Ovary (tissue), 3 donors: Measurements from ENCODE around the gene MFSD6L.

ENCODE experiments used
- POLR2A ChIP-seq: fragments of 450-650 bp; IDR thresholded peaks from one replicate; pipeline ENCODE4 v1.6.1; 2017; ENCODE audit warnings: antibody characterized with exemption, mild to moderate bottlenecking, moderate library complexity
- TF ChIP-seq, protein P1 (sequence below), 3 donors: fragments of 450-650 bp in 2 of 3; fragments of 200-600 bp in 1 of 3; IDR thresholded peaks; one replicate each; pipeline versions ENCODE4 v1.5.1 to v1.8.0; 2016 to 2022; ENCODE audit warnings: antibody characterized with exemption in 3 of 3, mild to moderate bottlenecking in 1 of 3
- donor health status: DM: no; HTN: no; CAD: no.

DNA sequence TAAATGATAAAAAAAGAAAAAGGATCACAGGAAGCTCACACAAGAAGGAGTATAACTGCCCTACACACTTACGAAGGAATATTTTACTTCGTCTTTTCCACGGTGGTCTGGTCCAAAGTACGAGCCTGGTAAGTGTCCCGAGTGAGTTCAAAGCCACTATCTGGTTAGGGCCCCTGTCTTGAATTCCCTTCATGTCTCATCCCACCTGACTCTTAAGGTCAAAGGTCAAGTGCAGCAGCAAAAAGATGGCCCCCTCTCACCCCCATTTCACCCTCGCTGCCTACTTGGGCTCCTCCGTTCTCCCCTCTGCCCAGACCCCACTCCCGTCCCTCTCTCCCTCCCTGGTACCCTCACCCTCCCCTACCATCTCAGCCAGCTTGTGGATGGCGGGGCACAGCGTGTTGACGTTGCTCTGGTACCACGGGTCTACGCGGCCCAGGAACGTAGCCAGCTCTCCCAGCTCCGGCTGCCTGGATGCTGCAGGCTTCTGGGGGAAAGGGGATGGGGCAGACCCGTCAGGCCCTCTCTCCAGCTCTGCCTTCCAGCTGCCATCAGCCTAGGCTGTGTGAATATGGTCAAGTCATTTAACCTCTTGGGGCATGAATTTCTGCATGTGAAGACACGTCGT lies 27.8 kb upstream of the MFSD6L start:
- TF ChIP-seq, protein P1, sequence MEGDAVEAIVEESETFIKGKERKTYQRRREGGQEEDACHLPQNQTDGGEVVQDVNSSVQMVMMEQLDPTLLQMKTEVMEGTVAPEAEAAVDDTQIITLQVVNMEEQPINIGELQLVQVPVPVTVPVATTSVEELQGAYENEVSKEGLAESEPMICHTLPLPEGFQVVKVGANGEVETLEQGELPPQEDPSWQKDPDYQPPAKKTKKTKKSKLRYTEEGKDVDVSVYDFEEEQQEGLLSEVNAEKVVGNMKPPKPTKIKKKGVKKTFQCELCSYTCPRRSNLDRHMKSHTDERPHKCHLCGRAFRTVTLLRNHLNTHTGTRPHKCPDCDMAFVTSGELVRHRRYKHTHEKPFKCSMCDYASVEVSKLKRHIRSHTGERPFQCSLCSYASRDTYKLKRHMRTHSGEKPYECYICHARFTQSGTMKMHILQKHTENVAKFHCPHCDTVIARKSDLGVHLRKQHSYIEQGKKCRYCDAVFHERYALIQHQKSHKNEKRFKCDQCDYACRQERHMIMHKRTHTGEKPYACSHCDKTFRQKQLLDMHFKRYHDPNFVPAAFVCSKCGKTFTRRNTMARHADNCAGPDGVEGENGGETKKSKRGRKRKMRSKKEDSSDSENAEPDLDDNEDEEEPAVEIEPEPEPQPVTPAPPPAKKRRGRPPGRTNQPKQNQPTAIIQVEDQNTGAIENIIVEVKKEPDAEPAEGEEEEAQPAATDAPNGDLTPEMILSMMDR (IDR thresholded peaks at IDR 0.05), result no peak
- no peak for TF ChIP-seq POLR2A
